Amniotic stem cell (primary cell): ENCODE data around the gene TMEM132D.
"Not testable (repeated sequence)": the region's sequence is repeated elsewhere in the genome, so short reads cannot be mapped to it uniquely, and the experiment has no call there.

Experiments used
- DNase-seq: peaks from one replicate; lab custom pipeline; 2025; lab: John Stamatoyannopoulos, UW

TMEM132D gene

GRCh38 chr12:129588142-129588541 is 315.7 kb downstream of the TMEM132D start:
- no peak for DNase-seq

GRCh38 chr12:129585296-129585695 is 318.5 kb downstream of the TMEM132D start:
- DNase-seq = no peak

- no peak for DNase-seq
Measured at GRCh38 chr12:129579879-129580278, 323.9 kb downstream of the TMEM132D start.

GRCh38 chr12:129571901-129572494 is 331.8 kb downstream of the TMEM132D start:
- DNase-seq = no peak

- no peak for DNase-seq
Measured at GRCh38 chr12:129570796-129571400, 332.9 kb downstream of the TMEM132D start.

GRCh38 chr12:129566800-129567199 is 337.0 kb downstream of the TMEM132D start:
- no peak for DNase-seq

GRCh38 chr12:129564768-129565167 is 339.1 kb downstream of the TMEM132D start:
- no peak for DNase-seq

- DNase-seq = no peak
Measured at GRCh38 chr12:129563266-129563665, 340.6 kb downstream of the TMEM132D start.

GRCh38 chr12:129561304-129561703 is 342.5 kb downstream of the TMEM132D start:
- no peak for DNase-seq

- DNase-seq = no peak
Measured at GRCh38 chr12:129559776-129560175, 344.0 kb downstream of the TMEM132D start.

GRCh38 chr12:129558036-129558435 is 345.8 kb downstream of the TMEM132D start:
- DNase-seq = no peak

- DNase-seq = no peak
Measured at GRCh38 chr12:129556082-129556481, 347.7 kb downstream of the TMEM132D start.

GRCh38 chr12:129552996-129553750 is 350.7 kb downstream of the TMEM132D start:
- no peak for DNase-seq

GRCh38 chr12:129551441-129551840 is 352.4 kb downstream of the TMEM132D start:
- DNase-seq = no peak

GRCh38 chr12:129550353-129550752 is 353.5 kb downstream of the TMEM132D start:
- DNase-seq = no peak

GRCh38 chr12:129549656-129550055 is 354.2 kb downstream of the TMEM132D start:
- no peak for DNase-seq

GRCh38 chr12:129549020-129549419 is 354.8 kb downstream of the TMEM132D start:
- not testable (repeated sequence) for DNase-seq

- no peak for DNase-seq
Measured at GRCh38 chr12:129544716-129545115, 359.1 kb downstream of the TMEM132D start.

- DNase-seq = no peak
Measured at GRCh38 chr12:129540954-129541353, 362.9 kb downstream of the TMEM132D start.

GRCh38 chr12:129540249-129540648 is 363.6 kb downstream of the TMEM132D start:
- no peak for DNase-seq

GRCh38 chr12:129538724-129539335 is 365.0 kb downstream of the TMEM132D start:
- not testable (repeated sequence) for DNase-seq

GRCh38 chr12:129538137-129538536 is 365.7 kb downstream of the TMEM132D start:
- no peak for DNase-seq
